HG03460 (cell line): Measurements from ENCODE around the gene USP7.

ENCODE experiments used
- ATAC-seq: cut with Tn5 transposase; IDR thresholded peaks from one replicate; pipeline ENCODE4 v1.9.1; 2021; ENCODE audit not compliant: unreplicated experiment

Gene USP7

DNA sequence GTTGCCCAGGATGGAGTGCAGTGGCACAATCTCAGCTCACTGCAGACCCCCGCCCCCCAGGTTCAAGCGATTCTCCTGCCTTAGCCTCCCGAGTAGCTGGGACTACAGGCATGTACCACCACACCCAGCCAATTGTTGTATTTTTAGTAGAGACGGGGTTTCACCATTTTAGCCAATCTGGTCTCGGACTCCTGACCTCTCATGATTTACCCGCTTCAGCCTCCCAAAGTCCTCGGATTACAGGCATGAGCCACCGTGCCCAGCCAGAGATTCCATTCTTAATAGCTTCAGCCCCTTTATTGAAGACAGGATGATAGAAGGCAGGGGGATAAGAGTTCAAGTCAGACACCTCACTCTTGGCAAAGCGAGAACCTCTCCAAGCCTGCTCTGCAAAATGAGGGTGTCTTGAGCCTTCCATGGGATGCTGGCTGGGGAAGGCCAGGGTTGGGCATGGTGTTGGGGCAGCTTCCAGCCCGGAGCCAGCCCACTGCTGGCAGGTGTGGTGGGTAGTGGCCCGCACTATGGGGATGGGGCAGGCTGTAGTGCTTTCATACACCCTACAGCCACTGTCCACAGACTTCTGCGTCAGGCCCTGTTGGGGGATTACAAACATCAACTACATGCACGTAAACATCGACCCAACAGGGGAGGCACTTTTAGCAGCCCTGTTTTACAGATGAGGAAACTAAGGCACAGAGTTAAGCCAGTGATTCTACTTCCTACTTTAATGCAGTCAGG lies 98.4 kb downstream of the USP7 start:
- no peak for ATAC-seq

DNA sequence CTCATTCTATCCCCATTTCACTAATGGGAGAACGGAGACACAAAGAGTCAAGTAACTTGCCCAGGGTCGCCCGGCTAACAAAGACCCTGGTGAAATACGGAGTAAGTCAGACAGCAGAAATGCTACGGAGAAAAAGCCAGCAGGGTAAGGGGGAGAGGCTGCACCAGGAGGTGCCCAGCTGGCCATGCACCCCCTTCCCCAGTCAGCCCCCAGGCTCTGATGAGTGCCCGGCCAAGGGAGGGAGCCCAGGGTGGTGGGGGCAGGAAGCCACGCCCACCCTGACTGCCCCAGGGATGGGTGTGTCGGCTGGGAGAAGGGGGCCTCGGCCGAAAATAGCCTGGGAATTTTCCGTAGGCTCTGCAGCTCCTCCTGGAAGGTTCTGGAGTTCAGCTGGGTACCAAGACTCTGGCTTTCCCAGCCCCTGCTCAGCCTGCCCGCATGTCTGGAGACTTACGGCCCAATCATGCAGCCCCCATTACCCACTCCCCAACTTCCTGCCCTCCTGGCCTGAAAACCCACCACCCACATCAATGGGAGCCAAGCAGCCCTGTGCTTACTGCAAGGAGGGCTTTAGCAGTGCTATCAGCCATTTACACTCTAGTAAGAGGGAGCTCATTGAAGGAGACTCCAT lies 99.1 kb downstream of the USP7 start:
- no peak for ATAC-seq

DNA sequence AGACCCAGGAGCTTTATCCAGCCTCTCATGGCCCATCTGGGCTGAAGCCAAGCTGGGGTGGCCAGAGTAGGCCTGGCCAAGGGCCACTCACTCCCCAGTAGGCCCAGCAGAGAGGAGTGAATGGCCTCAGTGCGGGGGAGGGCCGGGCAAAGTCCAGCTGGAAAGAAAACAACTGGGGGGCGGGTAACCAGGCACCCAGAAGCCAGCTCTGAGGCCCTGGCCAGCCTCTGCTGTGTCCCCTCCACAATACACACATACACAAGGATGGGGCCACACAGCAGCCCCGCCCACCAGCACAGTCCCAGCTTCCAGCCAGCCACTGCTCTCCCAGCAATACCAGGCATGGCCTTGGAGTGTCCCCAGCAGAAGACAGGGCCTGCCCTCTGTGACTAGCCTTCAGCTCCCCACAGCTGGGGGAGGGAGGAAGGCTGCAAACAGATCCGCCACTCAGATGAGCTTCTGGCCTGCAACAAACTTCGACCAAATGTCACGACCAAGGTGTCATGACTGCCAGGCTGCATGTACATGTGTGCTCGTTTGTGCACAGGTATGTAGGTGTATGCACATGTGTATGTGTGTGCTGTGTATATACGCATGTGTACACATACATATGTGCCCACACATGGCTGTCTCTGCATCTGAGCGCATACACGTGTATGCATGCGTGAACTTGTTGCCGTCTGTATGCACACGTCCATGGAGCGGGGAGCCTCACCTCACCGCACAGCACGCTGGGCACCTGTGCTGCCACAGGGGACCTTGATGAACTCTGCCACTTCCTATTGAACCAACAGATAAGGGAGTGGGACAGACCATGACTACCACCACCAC lies 99.9 kb downstream of the USP7 start:
- no peak for ATAC-seq

DNA sequence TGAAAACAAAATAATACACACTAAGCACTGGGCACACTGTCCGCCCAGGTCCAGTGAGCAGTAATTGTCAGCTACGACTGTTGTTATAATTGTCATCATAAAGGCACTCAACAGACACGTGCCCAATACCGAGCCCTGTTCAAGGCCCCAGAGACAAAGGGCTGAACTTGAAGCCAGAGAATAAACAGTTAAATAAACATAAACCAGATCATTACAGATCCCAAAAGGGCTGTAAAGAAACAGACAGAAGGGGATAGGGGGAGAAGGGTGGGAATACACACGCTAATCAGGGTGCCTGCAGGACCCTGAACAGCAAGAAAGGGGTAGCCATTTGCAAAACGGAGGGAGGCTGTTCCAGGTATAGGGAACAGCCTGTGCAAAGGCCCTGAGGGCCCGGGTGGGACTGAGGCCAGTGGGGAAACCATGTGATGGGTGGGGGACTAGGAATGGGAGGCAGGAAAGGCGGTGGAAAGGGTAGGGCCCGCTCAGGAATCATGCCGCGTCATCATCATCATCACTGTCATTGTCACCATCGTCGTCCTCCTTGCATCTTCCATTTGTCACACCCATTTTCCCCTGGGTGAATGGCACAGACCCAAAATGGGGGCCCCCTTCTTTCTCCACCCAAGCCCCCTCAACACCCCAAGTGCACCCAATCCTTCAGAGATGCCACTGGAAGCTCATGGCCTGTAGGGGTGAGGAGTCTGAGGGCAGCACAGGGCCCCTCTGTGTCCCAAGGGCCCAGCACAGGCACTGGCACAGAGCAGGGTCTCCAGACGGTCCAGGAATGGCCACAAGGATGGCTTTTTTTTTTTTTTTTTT lies 101.2 kb downstream of the USP7 start:
- no peak for ATAC-seq

GRCh38 chr16:8861563-8862308 lies 102.0 kb downstream of the USP7 start:
- no peak for ATAC-seq

- ATAC-seq: no peak
Measured at GRCh38 chr16:8859913-8860881, 103.5 kb downstream of the USP7 start.

DNA sequence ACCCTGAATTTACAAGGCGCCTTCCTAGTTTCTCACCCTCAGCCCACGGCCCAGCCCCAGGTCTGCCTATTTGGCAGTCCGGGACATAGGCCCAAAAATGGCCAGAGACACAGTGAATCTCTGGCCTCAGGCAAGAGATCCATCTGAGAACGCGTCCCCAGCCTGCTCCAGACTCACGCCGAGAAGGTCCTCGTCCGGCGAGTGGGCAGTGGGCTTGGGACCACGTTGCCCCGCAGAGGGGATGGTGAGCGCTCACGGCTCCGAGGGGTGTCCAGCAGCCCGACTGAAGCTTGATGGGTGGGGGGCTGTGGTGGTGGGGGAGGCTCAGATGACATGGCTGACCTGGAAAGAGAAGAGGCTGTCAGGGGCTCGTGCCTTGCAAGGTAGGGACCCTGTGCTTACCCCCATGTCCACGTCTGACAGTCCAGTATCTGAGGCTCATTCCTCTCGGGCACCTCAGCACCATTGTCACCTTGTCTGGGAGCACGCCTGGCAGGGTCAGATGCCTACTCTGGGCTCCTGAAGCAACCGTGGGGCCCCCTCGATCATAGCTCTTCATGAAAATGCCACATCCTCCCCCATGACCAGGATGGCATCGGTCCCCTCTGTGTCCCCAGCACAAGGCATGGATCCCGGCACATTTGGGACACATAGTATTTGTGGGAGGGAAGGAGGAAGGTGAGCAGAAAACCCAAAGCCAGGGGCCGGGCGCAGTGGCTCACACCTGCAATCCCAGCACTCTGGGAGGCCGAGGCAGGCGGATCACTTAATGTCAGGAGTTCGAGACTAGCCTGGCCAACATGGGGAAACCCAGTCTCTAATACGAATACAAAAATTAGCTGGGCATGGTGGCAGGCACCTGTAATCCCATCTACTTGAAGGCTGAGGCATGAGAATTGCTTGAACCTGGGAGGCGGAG lies 104.5 kb downstream of the USP7 start:
- no peak for ATAC-seq

DNA sequence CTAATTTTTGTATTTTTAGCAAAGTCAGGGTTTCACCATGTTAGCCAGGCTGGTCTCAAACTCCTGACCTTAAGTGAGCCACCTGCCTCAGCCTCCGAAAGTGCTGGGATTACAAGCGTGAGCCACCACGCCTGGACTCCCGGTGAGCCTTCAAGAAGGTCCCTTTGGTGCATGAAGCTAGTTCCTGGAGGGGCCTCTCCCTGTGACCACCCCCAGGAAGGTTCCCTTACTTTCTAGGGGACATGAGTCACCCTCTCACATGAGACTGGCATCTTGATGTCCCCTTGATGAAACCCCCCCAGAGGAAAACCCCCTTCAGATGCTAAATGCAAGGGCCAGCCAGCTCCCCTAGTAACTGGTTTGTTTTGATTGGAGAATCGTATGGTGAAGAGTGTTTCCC lies 107.7 kb downstream of the USP7 start:
- ATAC-seq: no peak

DNA sequence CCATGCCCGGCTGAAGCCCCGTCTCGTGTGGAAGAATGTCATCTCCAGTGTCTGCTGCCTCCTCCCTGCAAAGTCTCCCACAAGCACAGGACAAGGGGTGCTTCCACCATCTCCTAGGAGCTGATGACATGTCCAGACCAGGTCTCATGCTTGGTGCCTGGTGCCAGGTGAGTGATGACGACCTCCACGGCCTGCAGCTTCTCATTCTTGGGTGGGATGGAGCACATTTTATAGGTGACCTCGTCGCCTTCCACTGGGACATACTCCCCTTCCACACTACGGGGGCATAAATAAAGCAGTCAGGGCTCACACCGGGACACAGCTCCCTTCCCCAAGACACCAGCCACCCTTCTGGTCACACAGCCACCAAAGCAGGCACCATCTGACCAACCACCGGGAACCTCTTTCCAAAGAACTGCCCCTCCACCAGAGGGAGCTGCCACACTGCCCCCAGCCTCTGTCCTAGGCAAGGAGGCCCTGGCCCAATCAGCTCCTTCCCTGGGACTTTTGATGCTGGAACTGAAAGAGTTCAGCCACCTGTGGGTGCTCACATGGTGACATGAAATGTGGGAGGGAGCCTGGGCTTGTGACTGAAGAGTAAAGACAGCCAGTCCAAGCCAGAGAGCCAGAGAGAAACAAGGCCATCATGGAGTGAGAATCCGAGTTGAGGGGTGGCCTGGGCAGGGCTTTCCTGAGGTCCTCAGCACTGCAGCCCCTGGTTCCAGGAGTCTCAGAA lies 108.5 kb downstream of the USP7 start:
- ATAC-seq: no peak

GRCh38 chr16:8854298-8854948 lies 109.3 kb downstream of the USP7 start:
- ATAC-seq: no peak

GRCh38 chr16:8853611-8854010 lies 110.1 kb downstream of the USP7 start:
- ATAC-seq: no peak

DNA sequence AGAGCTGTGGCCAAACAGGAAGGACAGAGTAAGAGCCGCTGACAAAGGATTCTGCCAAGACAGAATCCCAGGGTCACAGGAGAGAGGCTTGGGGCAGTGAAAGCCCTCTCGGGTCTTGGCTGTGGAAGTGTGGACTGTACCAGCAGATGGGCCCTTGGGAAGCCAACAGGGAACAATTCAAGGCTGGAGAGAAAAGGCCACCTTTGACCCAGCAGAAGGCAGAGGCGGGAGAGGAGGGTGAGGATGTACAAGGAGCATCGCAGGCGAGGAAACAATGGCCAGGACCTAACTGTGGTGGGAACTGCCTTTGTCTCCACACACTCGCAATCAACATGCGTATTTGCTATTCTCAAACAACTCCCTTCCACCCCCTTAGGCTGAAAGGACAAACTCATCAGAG lies 110.6 kb downstream of the USP7 start:
- no peak for ATAC-seq

DNA sequence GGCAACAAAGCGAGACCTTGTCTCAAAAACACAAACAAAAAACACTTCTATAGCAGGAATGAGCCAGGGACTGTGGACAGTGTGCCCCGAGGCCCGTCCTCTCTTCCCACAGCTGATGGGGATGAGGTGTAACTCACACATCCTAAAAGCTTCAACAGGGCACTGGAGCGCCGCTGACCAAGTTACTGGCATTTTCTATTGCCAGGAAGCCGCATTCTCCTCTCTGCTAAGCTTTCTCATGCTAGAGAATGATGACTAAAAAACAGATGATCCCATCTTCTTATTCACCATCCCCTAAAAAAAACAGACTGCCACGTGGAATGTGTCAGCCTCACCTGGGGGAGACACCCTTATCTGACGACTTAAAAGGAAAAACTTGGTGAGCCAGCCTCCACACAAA lies 111.2 kb downstream of the USP7 start:
- no peak for ATAC-seq

DNA sequence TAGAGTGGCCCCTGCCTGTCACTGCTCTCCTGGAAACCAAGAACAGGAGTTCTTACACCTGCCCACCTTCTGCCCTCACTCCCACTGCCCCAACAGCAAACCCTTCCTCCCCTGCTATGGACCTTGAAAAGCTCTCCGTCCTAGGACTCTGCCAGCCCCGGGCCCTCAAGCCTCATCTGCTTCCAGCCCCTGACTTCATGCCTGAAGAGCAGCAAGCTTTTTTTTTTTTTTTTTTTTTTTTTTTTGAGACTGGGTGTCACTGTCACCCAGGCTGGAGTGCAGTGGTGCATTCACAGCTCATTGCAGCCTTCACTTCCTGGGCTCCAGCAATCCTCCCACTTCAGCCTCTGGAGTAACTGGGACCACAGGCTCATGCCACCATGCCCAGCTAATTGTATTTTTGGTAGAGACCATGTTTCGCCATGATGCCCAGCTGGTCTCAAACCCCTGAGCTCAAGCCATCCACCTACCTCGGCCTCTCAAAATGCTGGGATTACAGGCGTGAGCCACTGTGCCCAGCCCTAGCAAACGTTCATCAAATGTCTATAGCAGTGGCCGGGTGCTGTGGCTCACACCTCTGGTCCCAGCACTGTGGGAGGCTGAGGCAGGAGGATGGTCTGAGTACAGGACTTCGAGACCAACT lies 111.8 kb downstream of the USP7 start:
- ATAC-seq: no peak

DNA sequence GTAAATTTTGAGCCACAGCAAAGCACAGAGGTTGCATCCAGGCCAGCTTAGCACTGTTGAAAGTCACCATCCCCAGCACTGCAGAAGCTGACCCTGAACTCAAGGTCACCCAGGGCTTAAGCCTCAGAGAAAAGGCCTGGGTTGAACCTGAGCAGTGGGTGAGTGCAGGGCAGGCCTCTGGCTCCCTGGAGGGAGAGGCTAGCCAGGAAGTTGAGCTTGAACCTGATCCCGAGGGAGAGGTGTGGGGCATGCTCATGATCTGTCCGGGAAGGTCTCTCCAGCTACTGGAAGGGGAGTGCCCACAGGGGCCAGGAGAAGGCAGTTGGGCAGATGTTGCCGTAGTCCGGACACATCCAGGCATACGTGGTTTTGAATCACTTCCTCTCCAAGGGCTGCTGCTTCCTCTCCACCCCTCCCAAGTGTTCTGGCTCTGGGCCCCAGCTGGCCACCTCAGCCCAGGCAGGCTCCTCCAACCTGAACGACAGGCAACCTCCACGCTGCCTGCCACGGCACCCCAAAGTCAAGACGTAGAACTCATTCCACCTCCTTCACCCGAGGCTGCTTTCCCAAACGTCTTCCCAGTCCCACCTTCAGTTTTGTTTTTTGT lies 113.3 kb downstream of the USP7 start:
- no peak for ATAC-seq

DNA sequence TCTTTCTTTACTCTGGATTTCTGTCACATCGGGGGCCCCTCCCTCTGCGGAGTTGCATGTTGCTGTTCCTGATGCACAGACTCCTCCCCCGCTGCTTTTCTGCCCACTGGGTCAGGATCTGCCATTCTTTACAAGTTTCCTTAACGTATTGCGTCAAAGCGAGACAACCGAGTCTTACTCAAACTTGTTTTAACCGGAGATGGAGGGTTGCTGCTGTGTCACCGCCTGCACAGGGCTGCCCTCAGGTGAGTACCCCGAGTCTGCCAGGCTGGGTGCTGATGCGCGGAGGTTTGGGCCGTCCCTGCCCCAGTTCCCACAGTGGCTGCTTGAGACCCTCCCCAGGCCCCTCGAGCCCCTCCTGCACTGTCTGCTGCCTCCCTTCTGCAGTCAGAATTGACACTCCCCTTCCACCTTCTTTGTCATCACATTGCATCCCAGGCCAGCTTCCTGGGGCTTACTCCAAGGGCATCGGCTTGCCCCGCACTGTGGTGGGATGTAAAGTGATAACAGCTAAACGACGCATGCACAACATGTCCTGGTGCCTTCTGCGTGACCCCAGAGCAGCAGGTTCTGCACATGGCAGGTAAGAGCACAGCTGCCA lies 114.2 kb downstream of the USP7 start:
- no peak for ATAC-seq
